Endothelial cell of umbilical vein (primary cell): ENCODE measurements around the gene NCOA7.

ENCODE experiments used
- CTCF ChIP-seq, 2 donors: IDR thresholded peaks; 1 replicate in 1 of 2; 2 replicates in 1 of 2; pipeline ENCODE4 v1.5.1; 2011; ENCODE audit warnings: low read length in 2 of 2, mild to moderate bottlenecking in 2 of 2, moderate library complexity in 2 of 2, control low read depth in 1 of 2, inconsistent platforms in 1 of 2, low read depth in 1 of 2; ENCODE audit not compliant: insufficient read depth in 1 of 2; ENCODE audit errors: extremely low read depth in 1 of 2
- EZH2 ChIP-seq: IDR thresholded peaks from 2 replicates; pipeline ENCODE4 v1.6.1; 2012; ENCODE audit warnings: borderline replicate concordance, low read depth, mild to moderate bottlenecking, moderate library complexity, low read length, inconsistent platforms; ENCODE audit not compliant: severe bottlenecking
- FOS ChIP-seq: IDR thresholded peaks from 2 replicates; pipeline ENCODE4 v1.6.1; 2011; ENCODE audit warnings: mild to moderate bottlenecking, low read length, moderate library complexity, borderline replicate concordance; ENCODE audit not compliant: insufficient read depth
- GATA2 ChIP-seq: IDR thresholded peaks from 2 replicates; pipeline ENCODE4 v1.7.0; 2011; ENCODE audit warnings: low read depth, mild to moderate bottlenecking, moderate library complexity, mixed read lengths, low read length; ENCODE audit not compliant: insufficient read length, insufficient read depth
- JUN ChIP-seq: IDR thresholded peaks from 2 replicates; pipeline ENCODE4 v1.6.1; 2011; ENCODE audit warnings: borderline replicate concordance, low read depth; ENCODE audit not compliant: insufficient read length, insufficient read depth
- POLR2A ChIP-seq: IDR thresholded peaks from 2 replicates; pipeline ENCODE4 v1.6.1; 2012; ENCODE audit warnings: low read depth, mild to moderate bottlenecking, control low read depth, low read length
- POLR2AphosphoS5 ChIP-seq: IDR thresholded peaks from 2 replicates; pipeline ENCODE4 v1.6.1; 2012; ENCODE audit warnings: low read depth, mild to moderate bottlenecking, control low read depth, low read length, moderate library complexity; ENCODE audit not compliant: insufficient read depth

GRCh38 chr6:125852587-125852986 is 61.8 kb downstream of the NCOA7 start:
- TF ChIP-seq CTCF (IDR thresholded peaks at IDR 0.05; ENCODE audit: extremely low read depth in 1 of 2, insufficient read depth in 1 of 2, low read depth in 1 of 2, low read length in 2 of 2): no peak
- no peak for TF ChIP-seq POLR2A
- no peak for TF ChIP-seq FOS
- no peak for TF ChIP-seq GATA2
- no peak for TF ChIP-seq POLR2AphosphoS5
- TF ChIP-seq EZH2: no peak
- no peak for TF ChIP-seq JUN
